GM23338 (cell line): ENCODE data around the gene ZNF236. TPM values are rescaled to one million over a fixed set of nuclear protein-coding genes. Genes with fewer than 3 reads are reported as not detected.

ENCODE experiments used
- ATAC-seq: fragments of 200-7000 bp; cut with Tn5 transposase; 3 replicates; pipeline ENCODE4 v1.9.1; 2020
- DNase-seq: peaks from one replicate; pipeline ENCODE4 v3.0.0-alpha.2; 2015; ENCODE audit warnings: low spot score
- H2AFZ ChIP-seq: fragments of 200-600 bp; sonication (generic); 2 replicates; pipeline ENCODE4 v1.8.0; 2016; ENCODE audit warnings: antibody characterized with exemption, mild to moderate bottlenecking, moderate library complexity
- H3F3A ChIP-seq: fragments of 200-600 bp; sonication (generic); replicated peaks from 2 replicates; pipeline ENCODE4 v1.8.0; 2017; ENCODE audit warnings: antibody characterized with exemption, mixed run types, low read depth
- H3K27ac ChIP-seq: fragments of 200-600 bp; sonication (generic); 2 replicates; pipeline ENCODE4 v1.6.1; 2016; ENCODE audit warnings: low read depth
- H3K27me3 ChIP-seq: fragments of 200-600 bp; sonication (generic); 2 replicates; pipeline ENCODE4 v1.8.0; 2016; ENCODE audit warnings: mild to moderate bottlenecking, mixed run types, moderate library complexity; ENCODE audit not compliant: insufficient read depth
- H3K36me3 ChIP-seq: fragments of 200-600 bp; sonication (generic); 2 replicates; pipeline ENCODE4 v1.8.0; 2016; ENCODE audit warnings: mild to moderate bottlenecking; ENCODE audit not compliant: insufficient read depth
- H3K4me1 ChIP-seq: fragments of 200-600 bp; sonication (generic); 2 replicates; pipeline ENCODE4 v1.8.0; 2016; ENCODE audit warnings: mild to moderate bottlenecking, moderate library complexity; ENCODE audit not compliant: insufficient read depth
- H3K4me2 ChIP-seq: fragments of 200-600 bp; sonication (generic); 2 replicates; pipeline ENCODE4 v1.7.1; 2017; ENCODE audit warnings: mixed run types
- H3K4me3 ChIP-seq: fragments of 200-600 bp; sonication (generic); 2 replicates; pipeline ENCODE4 v1.6.1; 2016; ENCODE audit warnings: mixed run types
- H3K79me2 ChIP-seq: fragments of 200-600 bp; sonication (generic); replicated peaks from 2 replicates; pipeline ENCODE4 v1.8.0; 2017; ENCODE audit warnings: mild to moderate bottlenecking; ENCODE audit not compliant: insufficient read depth
- H3K9me2 ChIP-seq: fragments of 200-600 bp; sonication (generic); 2 replicates; pipeline ENCODE4 v1.8.0; 2017; ENCODE audit not compliant: insufficient read depth
- H4K20me1 ChIP-seq: fragments of 200-600 bp; sonication (generic); replicated peaks from 2 replicates; pipeline ENCODE4 v1.8.0; 2017; ENCODE audit warnings: mild to moderate bottlenecking; ENCODE audit not compliant: insufficient read depth
- H3K27ac Mint-ChIP-seq: 2 replicates; pipeline ENCODE4 v1.8.0; 2020; ENCODE audit warnings: inconsistent platforms, mild to moderate bottlenecking, moderate library complexity, mixed read lengths
- H3K27me3 Mint-ChIP-seq: 3 replicates; pipeline ENCODE4 v1.8.0; 2022; ENCODE audit warnings: low read depth, mild to moderate bottlenecking, moderate library complexity, mixed read lengths, inconsistent platforms; ENCODE audit not compliant: insufficient read depth, poor library complexity
- H3K36me3 Mint-ChIP-seq: 3 replicates; pipeline ENCODE4 v1.8.0; 2021; ENCODE audit warnings: low read depth, mild to moderate bottlenecking, inconsistent platforms, moderate library complexity, mixed read lengths
- H3K4me1 Mint-ChIP-seq: 3 replicates; pipeline ENCODE4 v1.8.0; 2020; ENCODE audit warnings: mild to moderate bottlenecking, inconsistent platforms, mixed read lengths
- H3K4me3 Mint-ChIP-seq: 3 replicates; pipeline ENCODE4 v1.8.0; 2021; ENCODE audit warnings: moderate library complexity, mild to moderate bottlenecking, inconsistent platforms, mixed read lengths
- H3K9me3 Mint-ChIP-seq: 3 replicates; pipeline ENCODE4 v1.8.0; 2020; ENCODE audit warnings: moderate library complexity, mild to moderate bottlenecking, inconsistent platforms, mixed read lengths
- CREB1 ChIP-seq: fragments of 250-450 bp; sonication (Bioruptor Pico); IDR thresholded peaks from 2 replicates; pipeline ENCODE4 v1.5.0; 2020; ENCODE audit warnings: low read depth, mild to moderate bottlenecking, moderate library complexity
- polyA plus RNA-seq: library from polyadenylated mRNA; unstranded; fragments of >200 nt; fragmentation: Nextera tagmentation; extraction: Ambion mirVana; gene quantifications from 2 replicates; pipeline ENCODE4 v1.2.1, GENCODE V29; 2016
- total RNA-seq: library from RNA; depleted of rRNA; stranded (reverse); fragments of >200 nt; shearing (Covaris generic); gene quantifications from 2 replicates; pipeline ENCODE4 v1.2.3, GENCODE V29; 2014
- TF ChIP-seq, protein P1 (sequence below), 2 experiments: fragments of 200-600 bp in 1 of 2; sonication (generic) in 1 of 2; conservative IDR thresholded peaks; 2 replicates each; pipeline versions ENCODE4 v1.5.1 to v1.6.1; 2016 to 2017; ENCODE audit warnings: antibody characterized with exemption in 2 of 2, low read depth in 2 of 2, mild to moderate bottlenecking in 2 of 2, moderate library complexity in 1 of 2
- TF ChIP-seq, protein P2 (sequence below): fragments of 250-450 bp; sonication (Bioruptor Pico); IDR thresholded peaks from 2 replicates; pipeline ENCODE4 v1.5.0; 2020; ENCODE audit warnings: mild to moderate bottlenecking, moderate library complexity

ZNF236 gene
- total and polyA plus RNA-seq, 2 experiments from 2014 or later, result 8.9 to 16.3 TPM

DNA sequence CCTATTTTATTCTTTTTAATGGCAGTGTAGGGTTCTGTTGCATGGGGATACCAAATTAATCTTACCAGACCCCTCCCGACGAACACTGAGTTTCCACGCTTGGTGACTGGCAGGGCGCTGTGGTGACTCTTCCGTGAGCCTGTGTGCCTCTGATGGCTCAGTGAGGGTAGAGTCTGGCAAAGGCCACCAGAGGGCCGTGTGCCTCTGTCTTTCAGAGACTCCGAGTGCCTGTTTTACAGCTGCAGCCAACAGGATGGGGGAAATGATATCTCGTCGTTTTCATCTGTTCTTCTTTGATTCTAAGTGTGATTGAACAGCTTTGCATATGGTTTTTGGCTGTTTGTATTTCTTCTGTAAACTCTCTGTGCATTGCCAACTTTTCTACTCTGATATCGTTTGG is 99.8 kb downstream of the ZNF236 start:
- ATAC-seq (peak; percentile 100), DNase-seq (peak; percentile 83)
- Histone ChIP-seq H3K4me3 (no peak overlapping the region), H4K20me1 (no peaks in the 10 kb centered on the region), H3F3A (no peaks in the 10 kb centered on the region), H3K4me1 (no peaks in the 10 kb centered on the region), H3K27me3 (no peaks in the 10 kb centered on the region), H2AFZ (no peak overlapping the region), H3K9me2 (no peaks in the 10 kb centered on the region), H3K79me2 (no peaks in the 10 kb centered on the region), H3K27ac (peak overlapping the region; percentile 46; the same call in 1 of the 2 replicates), H3K4me2 (no peak overlapping the region), H3K36me3 (0 out of 2 replicates have a peak, but pooled peaks cover 4% of the 10 kb centered on the region)
- Mint-ChIP-seq H3K27me3 (peaks cover 4% of the 10 kb centered on the region), H3K9me3 (no peaks in the 10 kb centered on the region), H3K4me1 (no peaks in the 10 kb centered on the region), H3K4me3 (no peak overlapping the region), H3K36me3 (peaks cover 30% of the 10 kb centered on the region), H3K27ac (no peak overlapping the region)
- TF ChIP-seq, protein P1, sequence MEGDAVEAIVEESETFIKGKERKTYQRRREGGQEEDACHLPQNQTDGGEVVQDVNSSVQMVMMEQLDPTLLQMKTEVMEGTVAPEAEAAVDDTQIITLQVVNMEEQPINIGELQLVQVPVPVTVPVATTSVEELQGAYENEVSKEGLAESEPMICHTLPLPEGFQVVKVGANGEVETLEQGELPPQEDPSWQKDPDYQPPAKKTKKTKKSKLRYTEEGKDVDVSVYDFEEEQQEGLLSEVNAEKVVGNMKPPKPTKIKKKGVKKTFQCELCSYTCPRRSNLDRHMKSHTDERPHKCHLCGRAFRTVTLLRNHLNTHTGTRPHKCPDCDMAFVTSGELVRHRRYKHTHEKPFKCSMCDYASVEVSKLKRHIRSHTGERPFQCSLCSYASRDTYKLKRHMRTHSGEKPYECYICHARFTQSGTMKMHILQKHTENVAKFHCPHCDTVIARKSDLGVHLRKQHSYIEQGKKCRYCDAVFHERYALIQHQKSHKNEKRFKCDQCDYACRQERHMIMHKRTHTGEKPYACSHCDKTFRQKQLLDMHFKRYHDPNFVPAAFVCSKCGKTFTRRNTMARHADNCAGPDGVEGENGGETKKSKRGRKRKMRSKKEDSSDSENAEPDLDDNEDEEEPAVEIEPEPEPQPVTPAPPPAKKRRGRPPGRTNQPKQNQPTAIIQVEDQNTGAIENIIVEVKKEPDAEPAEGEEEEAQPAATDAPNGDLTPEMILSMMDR (conservative IDR thresholded peaks at IDR 0.05; ENCODE audit: low read depth in 2 of 2), result peak; percentile 71 to 85
- no peak for TF ChIP-seq CREB1 (CRISPR knock-in tag)

DNA sequence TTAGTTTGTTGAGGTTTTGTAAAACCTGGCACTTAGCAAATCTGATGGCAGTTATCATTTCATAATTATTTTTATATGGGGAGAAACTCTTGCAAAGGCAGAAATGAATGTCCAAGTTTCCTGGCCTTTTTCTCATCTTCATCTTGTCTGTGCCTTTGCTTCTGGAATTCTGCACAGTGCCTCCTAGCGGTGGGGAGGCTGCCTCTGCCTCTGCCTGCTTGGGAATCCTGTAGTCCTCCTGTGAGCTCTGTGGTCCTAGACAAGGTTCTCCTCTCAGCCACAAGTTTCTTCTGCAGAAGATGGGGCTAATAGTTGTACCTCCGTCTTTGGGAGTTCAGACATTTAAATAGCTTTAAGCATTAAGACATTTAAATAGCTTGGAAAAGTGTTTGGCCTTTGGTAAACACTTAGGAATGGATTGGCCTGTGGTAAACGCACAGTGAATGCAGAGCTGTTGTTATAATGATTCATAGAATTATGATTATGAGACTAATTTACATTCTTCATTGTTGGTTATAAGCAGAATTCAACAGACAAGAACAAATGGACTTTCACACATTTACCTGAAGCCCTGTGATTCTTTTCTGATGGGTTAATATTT is 101.2 kb downstream of the ZNF236 start:
- TF ChIP-seq, protein P1 (conservative IDR thresholded peaks at IDR 0.05; ENCODE audit: low read depth in 2 of 2), result peak; percentile 84
- TF ChIP-seq, protein P2, sequence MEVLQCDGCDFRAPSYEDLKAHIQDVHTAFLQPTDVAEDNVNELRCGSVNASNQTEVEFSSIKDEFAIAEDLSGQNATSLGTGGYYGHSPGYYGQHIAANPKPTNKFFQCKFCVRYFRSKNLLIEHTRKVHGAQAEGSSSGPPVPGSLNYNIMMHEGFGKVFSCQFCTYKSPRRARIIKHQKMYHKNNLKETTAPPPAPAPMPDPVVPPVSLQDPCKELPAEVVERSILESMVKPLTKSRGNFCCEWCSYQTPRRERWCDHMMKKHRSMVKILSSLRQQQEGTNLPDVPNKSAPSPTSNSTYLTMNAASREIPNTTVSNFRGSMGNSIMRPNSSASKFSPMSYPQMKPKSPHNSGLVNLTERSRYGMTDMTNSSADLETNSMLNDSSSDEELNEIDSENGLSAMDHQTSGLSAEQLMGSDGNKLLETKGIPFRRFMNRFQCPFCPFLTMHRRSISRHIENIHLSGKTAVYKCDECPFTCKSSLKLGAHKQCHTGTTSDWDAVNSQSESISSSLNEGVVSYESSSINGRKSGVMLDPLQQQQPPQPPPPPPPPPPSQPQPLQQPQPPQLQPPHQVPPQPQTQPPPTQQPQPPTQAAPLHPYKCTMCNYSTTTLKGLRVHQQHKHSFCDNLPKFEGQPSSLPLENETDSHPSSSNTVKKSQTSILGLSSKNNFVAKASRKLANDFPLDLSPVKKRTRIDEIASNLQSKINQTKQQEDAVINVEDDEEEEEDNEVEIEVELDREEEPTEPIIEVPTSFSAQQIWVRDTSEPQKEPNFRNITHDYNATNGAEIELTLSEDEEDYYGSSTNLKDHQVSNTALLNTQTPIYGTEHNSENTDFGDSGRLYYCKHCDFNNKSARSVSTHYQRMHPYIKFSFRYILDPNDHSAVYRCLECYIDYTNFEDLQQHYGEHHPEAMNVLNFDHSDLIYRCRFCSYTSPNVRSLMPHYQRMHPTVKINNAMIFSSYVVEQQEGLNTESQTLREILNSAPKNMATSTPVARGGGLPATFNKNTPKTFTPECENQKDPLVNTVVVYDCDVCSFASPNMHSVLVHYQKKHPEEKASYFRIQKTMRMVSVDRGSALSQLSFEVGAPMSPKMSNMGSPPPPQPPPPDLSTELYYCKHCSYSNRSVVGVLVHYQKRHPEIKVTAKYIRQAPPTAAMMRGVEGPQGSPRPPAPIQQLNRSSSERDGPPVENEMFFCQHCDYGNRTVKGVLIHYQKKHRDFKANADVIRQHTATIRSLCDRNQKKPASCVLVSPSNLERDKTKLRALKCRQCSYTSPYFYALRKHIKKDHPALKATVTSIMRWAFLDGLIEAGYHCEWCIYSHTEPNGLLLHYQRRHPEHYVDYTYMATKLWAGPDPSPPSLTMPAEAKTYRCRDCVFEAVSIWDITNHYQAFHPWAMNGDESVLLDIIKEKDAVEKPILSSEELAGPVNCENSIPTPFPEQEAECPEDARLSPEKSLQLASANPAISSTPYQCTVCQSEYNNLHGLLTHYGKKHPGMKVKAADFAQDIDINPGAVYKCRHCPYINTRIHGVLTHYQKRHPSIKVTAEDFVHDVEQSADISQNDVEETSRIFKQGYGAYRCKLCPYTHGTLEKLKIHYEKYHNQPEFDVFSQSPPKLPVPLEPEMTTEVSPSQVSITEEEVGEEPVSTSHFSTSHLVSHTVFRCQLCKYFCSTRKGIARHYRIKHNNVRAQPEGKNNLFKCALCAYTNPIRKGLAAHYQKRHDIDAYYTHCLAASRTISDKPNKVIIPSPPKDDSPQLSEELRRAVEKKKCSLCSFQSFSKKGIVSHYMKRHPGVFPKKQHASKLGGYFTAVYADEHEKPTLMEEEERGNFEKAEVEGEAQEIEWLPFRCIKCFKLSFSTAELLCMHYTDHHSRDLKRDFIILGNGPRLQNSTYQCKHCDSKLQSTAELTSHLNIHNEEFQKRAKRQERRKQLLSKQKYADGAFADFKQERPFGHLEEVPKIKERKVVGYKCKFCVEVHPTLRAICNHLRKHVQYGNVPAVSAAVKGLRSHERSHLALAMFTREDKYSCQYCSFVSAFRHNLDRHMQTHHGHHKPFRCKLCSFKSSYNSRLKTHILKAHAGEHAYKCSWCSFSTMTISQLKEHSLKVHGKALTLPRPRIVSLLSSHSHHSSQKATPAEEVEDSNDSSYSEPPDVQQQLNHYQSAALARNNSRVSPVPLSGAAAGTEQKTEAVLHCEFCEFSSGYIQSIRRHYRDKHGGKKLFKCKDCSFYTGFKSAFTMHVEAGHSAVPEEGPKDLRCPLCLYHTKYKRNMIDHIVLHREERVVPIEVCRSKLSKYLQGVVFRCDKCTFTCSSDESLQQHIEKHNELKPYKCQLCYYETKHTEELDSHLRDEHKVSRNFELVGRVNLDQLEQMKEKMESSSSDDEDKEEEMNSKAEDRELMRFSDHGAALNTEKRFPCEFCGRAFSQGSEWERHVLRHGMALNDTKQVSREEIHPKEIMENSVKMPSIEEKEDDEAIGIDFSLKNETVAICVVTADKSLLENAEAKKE (CRISPR knock-in tag), result no peak
- no peaks in the 10 kb centered on the region for H4K20me1 ChIP-seq
- Mint-ChIP-seq H3K36me3 (peaks cover 37% of the 10 kb centered on the region), H3K27ac (no peak overlapping the region), H3K4me1 (no peaks in the 10 kb centered on the region), H3K4me3 (no peak overlapping the region), H3K9me3 (no peaks in the 10 kb centered on the region), H3K27me3 (peaks cover 4% of the 10 kb centered on the region)
- no peak overlapping the region for H3K4me3 ChIP-seq
- ATAC-seq (peak; percentile 79), DNase-seq (peak; percentile 79)
- H3K9me2 ChIP-seq, result no peaks in the 10 kb centered on the region
- no peak overlapping the region for H2AFZ ChIP-seq
- H3K27ac ChIP-seq, result no peak overlapping the region
- no peaks in the 10 kb centered on the region for H3K79me2 ChIP-seq
- no peaks in the 10 kb centered on the region for H3K4me1 ChIP-seq
- H3F3A ChIP-seq, result no peaks in the 10 kb centered on the region
- no peak overlapping the region for H3K4me2 ChIP-seq
- 0 out of 2 replicates have a peak, but pooled peaks cover 10% of the 10 kb centered on the region for H3K36me3 ChIP-seq
- H3K27me3 ChIP-seq, result no peaks in the 10 kb centered on the region
